Loucy (cell line): ENCODE results near the gene MT1B.

Experiments used
- H2AFZ ChIP-seq: fragments of 200-600 bp; sonication (generic); 2 replicates; pipeline ENCODE4 v1.6.0; 2016; ENCODE audit warnings: antibody characterized with exemption, mild to moderate bottlenecking, low read length, moderate library complexity
- H3F3A ChIP-seq: fragments of 200-600 bp; 2 replicates; pipeline ENCODE4 v1.6.0; 2016; ENCODE audit warnings: antibody characterized with exemption, low read depth, mild to moderate bottlenecking
- H3K27me3 ChIP-seq: fragments of 200-600 bp; sonication (generic); 2 replicates; pipeline ENCODE4 v1.6.1; 2014; ENCODE audit warnings: low read length, mild to moderate bottlenecking; ENCODE audit not compliant: insufficient read depth, poor library complexity, severe bottlenecking
- H3K36me3 ChIP-seq: fragments of 200-600 bp; sonication (generic); 2 replicates; pipeline ENCODE4 v1.6.1; 2016; ENCODE audit warnings: low read length; ENCODE audit not compliant: insufficient read depth
- H3K4me1 ChIP-seq: fragments of 200-600 bp; sonication (generic); 2 replicates; pipeline ENCODE4 v1.5.1; 2014; ENCODE audit warnings: low read length, mild to moderate bottlenecking; ENCODE audit not compliant: insufficient read depth, poor library complexity, severe bottlenecking
- H3K4me2 ChIP-seq: fragments of 200-600 bp; sonication (generic); 2 replicates; pipeline ENCODE4 v1.6.0; 2014; ENCODE audit warnings: antibody characterized with exemption, low read length, low read depth, mild to moderate bottlenecking; ENCODE audit not compliant: poor library complexity, severe bottlenecking
- H3K4me3 ChIP-seq: fragments of 200-600 bp; sonication (generic); 2 replicates; pipeline ENCODE4 v1.5.1; 2014; ENCODE audit warnings: low read length, mild to moderate bottlenecking, mixed read lengths; ENCODE audit not compliant: poor library complexity, severe bottlenecking
- H3K79me2 ChIP-seq: fragments of 200-600 bp; sonication (generic); 2 replicates; pipeline ENCODE4 v1.6.1; 2014; ENCODE audit warnings: low read length; ENCODE audit not compliant: insufficient read depth
- H3K9ac ChIP-seq: fragments of 200-600 bp; sonication (generic); 2 replicates; pipeline ENCODE4 v1.6.0; 2014; ENCODE audit warnings: mild to moderate bottlenecking, low read depth, low read length, moderate library complexity; ENCODE audit not compliant: poor library complexity, severe bottlenecking
- H3K9me2 ChIP-seq: fragments of 200-600 bp; sonication (generic); replicated peaks from 2 replicates; pipeline ENCODE4 v1.6.1; 2016; ENCODE audit warnings: low read depth, low read length, mixed read lengths
- H3K9me3 ChIP-seq: fragments of 200-600 bp; sonication (generic); 2 replicates; pipeline ENCODE4 v1.6.1; 2014; ENCODE audit warnings: mild to moderate bottlenecking, antibody characterized with exemption, low read length, low read depth; ENCODE audit not compliant: insufficient read depth
- H4K20me1 ChIP-seq: fragments of 200-600 bp; sonication (generic); 2 replicates; pipeline ENCODE4 v1.6.0; 2014; ENCODE audit warnings: antibody characterized with exemption, low read length, mild to moderate bottlenecking; ENCODE audit not compliant: insufficient read depth, poor library complexity, severe bottlenecking
- EZH2phosphoT487 ChIP-seq: fragments of 200-600 bp; IDR thresholded peaks from 2 replicates; pipeline ENCODE4 v1.6.1; 2018; ENCODE audit warnings: antibody characterized with exemption, mild to moderate bottlenecking, moderate library complexity, borderline replicate concordance
- TF ChIP-seq, protein P1 (sequence below): fragments of 200-600 bp; sonication (generic); conservative IDR thresholded peaks from 2 replicates; pipeline ENCODE4 v1.5.1; 2014; ENCODE audit warnings: mild to moderate bottlenecking, antibody characterized with exemption, low read length

Gene MT1B

DNA sequence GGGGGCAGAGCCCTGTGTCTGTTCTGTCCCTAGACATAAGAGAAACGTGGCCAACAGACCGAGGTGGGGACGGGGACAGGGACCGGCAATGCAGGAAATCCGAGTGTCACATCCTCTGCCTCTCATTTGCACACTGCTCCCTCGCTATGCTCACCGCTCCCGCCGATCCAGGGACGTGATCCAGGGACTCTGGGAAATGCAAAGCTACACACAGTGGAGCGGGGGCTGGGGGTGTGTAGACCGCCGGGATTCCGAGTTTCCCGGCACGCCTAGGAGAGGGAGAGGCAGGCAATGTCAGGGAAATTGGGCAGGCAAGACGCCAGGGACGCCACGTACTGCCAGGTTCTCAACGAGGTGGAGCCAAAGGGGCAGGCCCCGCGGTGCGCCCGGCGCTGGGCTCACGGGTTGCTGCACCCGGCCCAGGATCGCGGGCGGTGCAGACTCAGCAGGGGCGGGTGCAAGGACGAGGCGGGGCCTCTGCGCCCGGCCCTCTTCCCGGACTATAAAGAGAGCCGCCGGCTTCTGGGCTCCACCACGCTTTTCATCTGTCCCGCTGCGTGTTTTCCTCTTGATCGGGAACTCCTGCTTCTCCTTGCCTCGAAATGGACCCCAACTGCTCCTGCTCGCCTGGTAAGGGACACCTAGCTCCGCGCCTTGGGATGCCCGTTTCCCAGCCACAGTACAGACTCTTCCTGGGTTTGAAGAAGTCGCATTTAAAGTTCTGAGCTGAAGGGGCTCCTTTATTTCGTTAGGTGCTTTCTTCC lies 30.4 kb downstream of the MT1B start, which contains the start of gene MT1X:
Gene MT1X (plus strand): TSS at position 532 of the 764 bp plus-strand sequence. CDS start 71 bp downstream, at position 603.
- no peaks in the 10 kb centered on the region for H4K20me1 ChIP-seq
- H3K4me1 ChIP-seq: peaks cover 10% of the 10 kb centered on the region
- peak within 1 kb of the TSS; percentile 95 for H2AFZ ChIP-seq
- H3K9me2 ChIP-seq: no peaks in the 10 kb centered on the region
- H3K4me2 ChIP-seq: peak within 1 kb of the TSS; percentile 90
- H3K79me2 ChIP-seq: peaks cover 5% of the 10 kb centered on the region; the same call in 1 of the 2 replicates
- no peaks in the 10 kb centered on the region for H3F3A ChIP-seq
- peak within 1 kb of the TSS; percentile 88 for H3K9ac ChIP-seq
- H3K36me3 ChIP-seq: no peaks in the 10 kb centered on the region
- no peaks in the 10 kb centered on the region for H3K27me3 ChIP-seq
- no peaks in the 10 kb centered on the region for H3K9me3 ChIP-seq
- TF ChIP-seq, protein P1, sequence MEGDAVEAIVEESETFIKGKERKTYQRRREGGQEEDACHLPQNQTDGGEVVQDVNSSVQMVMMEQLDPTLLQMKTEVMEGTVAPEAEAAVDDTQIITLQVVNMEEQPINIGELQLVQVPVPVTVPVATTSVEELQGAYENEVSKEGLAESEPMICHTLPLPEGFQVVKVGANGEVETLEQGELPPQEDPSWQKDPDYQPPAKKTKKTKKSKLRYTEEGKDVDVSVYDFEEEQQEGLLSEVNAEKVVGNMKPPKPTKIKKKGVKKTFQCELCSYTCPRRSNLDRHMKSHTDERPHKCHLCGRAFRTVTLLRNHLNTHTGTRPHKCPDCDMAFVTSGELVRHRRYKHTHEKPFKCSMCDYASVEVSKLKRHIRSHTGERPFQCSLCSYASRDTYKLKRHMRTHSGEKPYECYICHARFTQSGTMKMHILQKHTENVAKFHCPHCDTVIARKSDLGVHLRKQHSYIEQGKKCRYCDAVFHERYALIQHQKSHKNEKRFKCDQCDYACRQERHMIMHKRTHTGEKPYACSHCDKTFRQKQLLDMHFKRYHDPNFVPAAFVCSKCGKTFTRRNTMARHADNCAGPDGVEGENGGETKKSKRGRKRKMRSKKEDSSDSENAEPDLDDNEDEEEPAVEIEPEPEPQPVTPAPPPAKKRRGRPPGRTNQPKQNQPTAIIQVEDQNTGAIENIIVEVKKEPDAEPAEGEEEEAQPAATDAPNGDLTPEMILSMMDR: no peak
- TF ChIP-seq EZH2phosphoT487: no peak
- peak within 1 kb of the TSS; percentile 79 for H3K4me3 ChIP-seq

DNA sequence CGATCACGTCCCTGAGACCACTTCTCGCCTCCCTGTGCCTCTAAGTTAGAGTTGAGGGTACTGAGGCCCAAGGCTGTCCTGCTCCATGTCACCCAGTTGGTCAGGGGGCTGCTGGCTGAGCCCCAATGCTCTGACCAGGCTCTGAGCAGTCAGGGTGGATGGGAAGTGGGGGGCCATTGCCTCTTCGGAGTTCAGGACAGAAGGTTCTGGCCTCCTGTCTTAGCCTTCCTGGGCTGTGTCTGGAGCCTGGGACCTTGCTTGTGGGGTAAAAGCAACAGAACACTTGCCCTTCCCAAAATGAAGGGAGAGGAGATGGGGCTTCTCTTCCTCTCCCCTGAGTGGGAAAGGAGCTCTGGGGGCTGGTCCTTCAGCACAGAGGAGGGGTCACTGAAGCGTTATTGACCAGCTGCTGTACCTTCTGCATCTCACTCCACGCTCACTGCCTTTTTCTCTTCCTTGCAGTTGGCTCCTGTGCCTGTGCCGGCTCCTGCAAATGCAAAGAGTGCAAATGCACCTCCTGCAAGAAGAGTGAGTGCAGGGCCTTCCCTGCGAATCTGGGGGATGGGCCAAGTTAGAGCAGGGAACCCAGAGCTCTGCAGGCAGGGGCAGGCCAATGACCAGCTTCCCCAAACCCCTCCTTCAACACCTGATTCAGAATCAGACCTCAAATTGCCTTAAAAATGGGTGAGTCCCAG lies 31.2 kb downstream of the MT1B start:
- H3K4me2 ChIP-seq: peak overlapping the region; percentile 90
- peak overlapping the region; percentile 79 for H3K4me3 ChIP-seq
- H3K4me1 ChIP-seq: peaks cover 10% of the 10 kb centered on the region
- H3K9me2 ChIP-seq: no peaks in the 10 kb centered on the region
- no peaks in the 10 kb centered on the region for H4K20me1 ChIP-seq
- H3K36me3 ChIP-seq: no peaks in the 10 kb centered on the region
- H3K27me3 ChIP-seq: no peaks in the 10 kb centered on the region
- peak overlapping the region; percentile 95 for H2AFZ ChIP-seq
- TF ChIP-seq EZH2phosphoT487: no peak
- TF ChIP-seq, protein P1: no peak
- peaks cover 5% of the 10 kb centered on the region; the same call in 1 of the 2 replicates for H3K79me2 ChIP-seq
- peak overlapping the region; percentile 88 for H3K9ac ChIP-seq
- no peaks in the 10 kb centered on the region for H3F3A ChIP-seq
- H3K9me3 ChIP-seq: no peaks in the 10 kb centered on the region

DNA sequence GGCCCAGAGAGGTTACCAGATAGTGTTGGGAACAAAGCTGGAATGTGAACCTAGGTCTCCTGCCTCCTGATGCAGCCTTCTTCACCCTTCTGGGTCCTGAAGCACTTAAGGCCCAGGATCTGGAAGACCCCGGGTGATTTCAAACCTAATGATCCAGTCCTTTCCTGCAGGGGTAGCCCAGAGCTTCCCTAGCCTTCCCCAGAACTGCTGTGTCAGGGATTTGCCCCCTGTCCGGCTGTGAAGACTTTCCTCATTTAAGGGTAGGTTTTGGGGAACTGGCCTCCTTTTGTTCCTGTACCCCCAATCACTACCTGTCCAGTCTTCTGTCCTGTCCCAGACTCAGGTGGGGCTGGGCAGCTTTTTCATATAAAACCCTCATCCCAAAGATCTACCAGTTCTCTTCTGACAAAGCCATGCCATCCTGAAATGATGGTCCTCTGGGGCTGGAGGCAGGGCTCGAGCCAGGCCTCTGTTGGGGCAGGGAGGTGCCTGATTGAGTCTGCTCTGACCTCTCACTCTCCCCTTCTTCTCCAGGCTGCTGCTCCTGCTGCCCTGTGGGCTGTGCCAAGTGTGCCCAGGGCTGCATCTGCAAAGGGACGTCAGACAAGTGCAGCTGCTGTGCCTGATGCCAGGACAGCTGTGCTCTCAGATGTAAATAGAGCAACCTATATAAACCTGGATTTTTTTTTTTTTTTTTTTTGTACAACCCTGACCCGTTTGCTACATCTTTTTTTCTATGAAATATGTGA lies 31.9 kb downstream of the MT1B start:
- Histone ChIP-seq H4K20me1 (no peaks in the 10 kb centered on the region), H2AFZ (no peak overlapping the region), H3K79me2 (peaks cover 5% of the 10 kb centered on the region; the same call in 1 of the 2 replicates), H3K4me1 (peaks cover 10% of the 10 kb centered on the region), H3K36me3 (no peaks in the 10 kb centered on the region), H3K9ac (peak overlapping the region; percentile 88), H3F3A (no peaks in the 10 kb centered on the region), H3K27me3 (no peaks in the 10 kb centered on the region), H3K9me2 (no peaks in the 10 kb centered on the region), H3K4me2 (peak overlapping the region; percentile 90), H3K4me3 (peak overlapping the region; percentile 79), H3K9me3 (no peaks in the 10 kb centered on the region)
- no peak for TF ChIP-seq EZH2phosphoT487
- TF ChIP-seq, protein P1: no peak
